RWPE1 (cell line): Measurements from ENCODE around the gene TNFRSF17.

ENCODE experiments used
- CTCF ChIA-PET: fragments of 350-600 bp; sonication (Branson Sonifier 250); formaldehyde crosslinking; extraction: SDS; loops from one replicate; lab custom pipeline; 2021; lab: Yijun Ruan, JAX
- POLR2A ChIA-PET: fragments of 400-600 bp; formaldehyde crosslinking; extraction: SDS; loops from one replicate; lab custom pipeline; 2020; ENCODE audit warnings: antibody characterized with exemption; ENCODE audit not compliant: low non-redundant PET; lab: Yijun Ruan, JAX
- DNase-seq: peaks from one replicate; pipeline ENCODE4 v3.0.0; 2012; ENCODE audit warnings: low spot score
- H3K27ac ChIP-seq: fragments of 450-650 bp; 2 replicates; pipeline ENCODE4 v1.5.1; 2017
- TF ChIP-seq, protein P1 (sequence below): fragments of 450-650 bp; conservative IDR thresholded peaks from 2 replicates; pipeline ENCODE4 v1.5.1; 2017; ENCODE audit warnings: low read depth, mild to moderate bottlenecking

The TNFRSF17 gene

DNA sequence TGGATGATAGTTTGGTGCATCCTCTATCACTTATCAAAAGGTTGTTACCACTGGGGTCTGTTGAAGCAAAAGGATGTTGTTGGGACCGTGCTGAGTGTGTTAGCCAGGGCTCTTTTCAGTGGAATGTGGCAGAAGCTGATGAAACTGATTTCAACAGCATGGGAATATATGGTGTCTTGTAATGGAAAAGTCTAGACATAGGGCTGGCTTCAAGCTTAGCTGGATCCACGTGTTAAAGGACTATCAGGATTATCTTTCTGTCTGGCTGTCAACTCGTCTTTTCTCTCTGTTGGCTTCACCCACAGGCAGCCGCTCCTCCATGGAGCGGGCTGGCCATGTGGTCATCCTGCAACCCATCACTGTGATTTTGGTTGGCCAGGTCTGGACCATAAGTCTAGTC, 20.2 kb downstream of the TNFRSF17 start:
- H3K27ac ChIP-seq, result no peak overlapping the region
- POLR2A ChIA-PET, result no interaction called here
- no peak for DNase-seq
- CTCF ChIA-PET, result interaction anchor here (0.6 kb wide), 1 partner anchor 1677 kb away, joined by 3 read pairs; no protein-coding TSS in a partner anchor
- TF ChIP-seq, protein P1, sequence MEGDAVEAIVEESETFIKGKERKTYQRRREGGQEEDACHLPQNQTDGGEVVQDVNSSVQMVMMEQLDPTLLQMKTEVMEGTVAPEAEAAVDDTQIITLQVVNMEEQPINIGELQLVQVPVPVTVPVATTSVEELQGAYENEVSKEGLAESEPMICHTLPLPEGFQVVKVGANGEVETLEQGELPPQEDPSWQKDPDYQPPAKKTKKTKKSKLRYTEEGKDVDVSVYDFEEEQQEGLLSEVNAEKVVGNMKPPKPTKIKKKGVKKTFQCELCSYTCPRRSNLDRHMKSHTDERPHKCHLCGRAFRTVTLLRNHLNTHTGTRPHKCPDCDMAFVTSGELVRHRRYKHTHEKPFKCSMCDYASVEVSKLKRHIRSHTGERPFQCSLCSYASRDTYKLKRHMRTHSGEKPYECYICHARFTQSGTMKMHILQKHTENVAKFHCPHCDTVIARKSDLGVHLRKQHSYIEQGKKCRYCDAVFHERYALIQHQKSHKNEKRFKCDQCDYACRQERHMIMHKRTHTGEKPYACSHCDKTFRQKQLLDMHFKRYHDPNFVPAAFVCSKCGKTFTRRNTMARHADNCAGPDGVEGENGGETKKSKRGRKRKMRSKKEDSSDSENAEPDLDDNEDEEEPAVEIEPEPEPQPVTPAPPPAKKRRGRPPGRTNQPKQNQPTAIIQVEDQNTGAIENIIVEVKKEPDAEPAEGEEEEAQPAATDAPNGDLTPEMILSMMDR, result no peak

DNA sequence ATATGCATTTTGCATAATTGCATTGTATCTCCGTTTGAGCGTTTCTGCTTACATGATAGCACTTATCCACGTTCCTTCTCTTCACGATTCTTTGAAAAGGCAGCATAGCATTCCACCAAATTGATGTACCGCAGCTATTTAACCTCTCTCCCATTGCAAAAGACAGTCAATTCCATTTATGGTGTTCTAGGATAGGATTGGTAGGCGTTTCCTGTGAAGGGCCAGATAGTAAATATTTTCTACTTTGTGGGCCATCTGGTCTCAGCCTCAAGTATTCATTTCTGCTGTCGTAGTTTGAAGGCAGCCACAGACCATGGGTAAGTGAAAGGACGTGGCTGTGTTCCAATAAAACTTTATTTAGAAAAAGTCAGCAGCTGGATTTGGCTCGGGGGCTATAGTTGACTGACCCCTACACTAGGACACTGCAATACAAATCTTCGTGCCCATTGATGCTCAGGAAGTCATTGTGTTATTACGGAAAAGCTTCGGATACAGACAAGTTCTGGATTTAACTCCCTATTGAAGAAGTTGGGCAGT, 21.6 kb downstream of the TNFRSF17 start:
- no peak overlapping the region for H3K27ac ChIP-seq
- DNase-seq, result no peak
- CTCF ChIA-PET, result no interaction called here
- POLR2A ChIA-PET, result no interaction called here
- TF ChIP-seq, protein P1, result no peak

DNA sequence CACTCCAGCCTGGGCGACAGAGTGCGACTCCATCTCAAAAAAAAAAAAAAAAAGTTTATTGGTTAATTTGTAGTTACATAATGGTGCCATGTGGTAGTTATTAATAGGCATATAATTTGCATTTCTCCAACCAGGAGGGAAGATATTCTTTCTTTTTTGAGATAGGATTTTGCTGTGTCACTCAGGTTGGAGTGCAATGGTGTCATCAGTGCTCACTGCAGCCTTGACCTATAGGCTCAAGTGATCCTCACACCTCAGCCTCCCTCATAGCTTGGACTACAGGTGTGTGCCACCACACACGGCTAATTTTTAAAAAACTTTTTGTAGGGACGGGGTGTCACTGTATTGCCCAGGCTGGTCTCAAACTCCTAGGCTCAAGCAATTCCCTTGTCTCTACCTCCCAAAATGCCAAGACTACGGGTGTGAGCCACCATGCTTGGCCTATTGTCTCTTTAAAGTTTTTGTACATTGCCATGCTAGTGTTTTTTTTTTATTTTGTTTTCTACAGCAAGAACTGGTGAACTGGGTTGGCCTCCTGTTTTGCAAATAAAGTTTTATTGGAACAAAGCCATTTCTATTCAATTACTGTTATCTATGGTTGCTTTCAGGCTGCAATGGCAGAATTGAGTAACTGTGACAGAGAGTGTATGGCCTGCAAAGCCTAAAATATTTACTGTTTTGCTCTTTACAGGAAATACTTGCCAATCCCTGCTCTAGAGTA, 23.4 kb downstream of the TNFRSF17 start:
- ChIA-PET POLR2A (no interaction called here), CTCF (no interaction called here)
- DNase-seq, result no peak
- TF ChIP-seq, protein P1, result no peak
- H3K27ac ChIP-seq, result no peak overlapping the region

DNA sequence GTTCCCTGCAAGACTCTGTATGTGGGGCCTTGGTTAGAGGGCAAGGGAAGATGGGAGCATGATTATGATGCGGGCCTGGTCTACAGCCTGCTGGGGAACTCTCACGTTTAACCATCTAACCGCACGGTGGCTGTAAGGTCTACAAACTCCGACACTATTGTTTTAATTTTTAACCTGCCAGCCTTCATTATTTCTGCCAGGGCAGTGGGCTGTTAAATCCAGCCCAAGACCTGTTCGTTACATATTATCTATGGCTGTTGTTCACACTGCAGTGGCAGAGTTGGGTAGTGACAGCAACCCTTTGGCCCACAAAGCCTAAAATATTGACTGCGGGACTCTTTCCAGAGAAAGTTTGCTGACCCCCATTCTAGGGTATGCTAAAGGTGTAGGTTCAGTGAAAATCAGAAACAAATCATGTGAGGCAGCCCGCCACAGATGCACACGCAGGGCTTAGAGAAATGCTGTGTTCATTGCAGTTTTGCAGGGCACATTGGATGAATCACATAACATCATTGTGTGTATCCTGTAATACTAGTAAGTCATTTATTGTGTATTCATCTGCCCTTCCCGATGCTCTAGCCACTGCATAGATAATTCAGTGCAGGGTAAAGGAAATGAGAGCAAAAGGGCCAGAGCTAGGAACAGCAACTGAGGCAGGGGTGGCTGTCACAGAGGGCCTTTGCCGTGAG, 25.8 kb downstream of the TNFRSF17 start:
- DNase-seq, result no peak
- POLR2A ChIA-PET, result no interaction called here
- CTCF ChIA-PET, result interaction anchor here (0.5 to 0.6 kb wide), 2 partner anchors 9 to 35 kb away, joined by 3 to 4 read pairs; no protein-coding TSS in a partner anchor
- H3K27ac ChIP-seq, result no peak overlapping the region
- TF ChIP-seq, protein P1, result no peak

DNA sequence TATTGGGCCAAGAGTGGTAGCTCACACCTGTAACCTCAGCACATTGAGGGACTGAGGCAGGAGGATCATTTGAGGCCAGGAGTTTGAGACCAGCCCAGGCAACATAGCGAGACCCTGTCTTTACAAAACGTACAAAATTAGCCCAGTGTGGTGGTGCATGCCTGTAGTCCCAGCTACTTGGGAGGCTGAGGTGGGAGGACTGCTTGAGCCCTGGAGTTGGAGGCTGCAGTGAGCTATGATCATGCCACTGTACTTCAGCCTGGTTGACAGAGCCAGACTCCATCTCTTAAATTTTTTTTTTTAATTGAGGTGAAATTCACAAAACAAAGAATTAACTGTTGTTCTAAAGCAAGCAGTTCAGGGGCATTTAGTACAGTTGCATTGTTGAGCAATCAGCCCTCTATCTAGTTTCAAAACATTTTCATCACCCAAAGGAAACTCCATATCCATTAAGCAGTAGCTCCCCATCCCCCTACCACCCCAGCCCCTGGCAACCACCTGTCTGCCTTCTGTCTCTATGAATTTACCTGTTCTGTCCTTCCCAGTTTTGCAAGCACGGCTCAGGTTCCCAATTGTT, 27.1 kb downstream of the TNFRSF17 start:
- no peak for DNase-seq
- ChIA-PET CTCF (interaction anchor here (2.1 kb wide), 1 partner anchor 76 kb away, joined by 4 read pairs; no protein-coding TSS in a partner anchor), POLR2A (no interaction called here)
- H3K27ac ChIP-seq, result no peak overlapping the region
- TF ChIP-seq, protein P1, result no peak
